HG02885 (cell line): ENCODE results near the gene LDLRAD4.
"Not testable (repeated sequence)": the region's sequence is repeated elsewhere in the genome, so short reads cannot be mapped to it uniquely, and the experiment has no call there.

ENCODE experiments used
- ATAC-seq: cut with Tn5 transposase; IDR thresholded peaks from one replicate; pipeline ENCODE4 v1.9.1; 2021; ENCODE audit warnings: mild to moderate bottlenecking; ENCODE audit not compliant: unreplicated experiment, poor library complexity

Gene LDLRAD4

DNA sequence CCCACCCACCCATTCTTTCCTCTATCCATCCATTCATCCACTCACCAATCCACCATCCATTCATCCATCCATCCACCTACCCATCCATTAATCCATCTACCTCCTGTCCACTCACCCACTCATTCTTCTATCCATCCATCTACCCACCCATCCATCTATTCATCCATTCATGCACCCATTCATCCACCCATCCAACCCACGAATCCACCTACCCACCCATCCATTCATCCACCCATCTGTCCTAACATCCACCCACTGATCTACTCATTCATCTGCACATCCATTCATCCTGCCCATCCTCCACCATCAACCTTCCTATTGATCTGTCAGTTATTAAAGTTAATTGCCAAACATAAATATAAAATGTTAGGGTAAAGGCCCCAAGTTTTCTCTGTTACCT lies 25.6 kb downstream of the LDLRAD4 start:
- ATAC-seq, result no peak

DNA sequence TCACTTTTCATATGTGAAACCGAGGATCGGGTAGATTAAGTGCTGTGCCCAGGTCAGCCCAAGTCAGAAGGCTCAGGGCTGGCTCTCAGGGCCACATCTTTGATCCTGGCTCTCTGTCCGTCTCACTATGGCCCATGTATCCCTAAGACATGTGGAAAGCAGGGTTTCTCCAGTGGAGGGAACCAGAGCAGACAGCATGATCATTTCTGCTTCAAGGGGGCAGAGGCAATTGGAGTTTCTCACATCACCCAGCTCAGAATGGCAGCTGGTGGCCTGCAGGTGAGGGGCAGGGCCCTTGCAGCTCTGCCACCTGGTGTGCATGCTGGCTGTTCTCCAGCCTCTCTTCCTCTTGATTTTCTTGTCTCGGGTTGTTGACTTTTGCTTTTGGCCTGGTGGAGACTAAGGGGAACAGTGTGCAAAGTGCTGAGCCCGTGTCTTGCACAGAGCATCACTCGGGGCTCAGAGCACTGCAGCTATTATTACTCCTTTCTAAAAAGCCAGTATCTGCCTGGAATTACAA lies 27.0 kb downstream of the LDLRAD4 start:
- no peak for ATAC-seq

DNA sequence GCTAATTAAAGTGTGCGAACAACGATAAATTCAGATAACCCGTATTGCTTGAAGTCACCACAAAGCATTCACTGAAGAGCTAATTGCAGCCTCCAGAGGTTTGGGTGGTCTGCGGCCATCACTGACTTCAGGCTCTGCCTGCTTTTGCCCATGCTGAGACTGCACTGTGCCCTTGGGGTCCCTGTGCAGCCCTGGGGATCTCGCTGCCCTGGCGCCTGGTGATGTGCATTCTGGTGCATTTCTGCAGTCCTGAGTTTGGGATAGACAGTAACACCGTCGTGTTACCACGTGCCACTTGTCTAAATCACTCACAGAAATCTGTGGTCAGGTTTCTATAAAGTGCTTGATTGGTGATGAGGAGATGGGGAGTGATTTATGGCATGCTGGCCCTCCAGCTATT lies 27.6 kb downstream of the LDLRAD4 start:
- ATAC-seq, result no peak

DNA sequence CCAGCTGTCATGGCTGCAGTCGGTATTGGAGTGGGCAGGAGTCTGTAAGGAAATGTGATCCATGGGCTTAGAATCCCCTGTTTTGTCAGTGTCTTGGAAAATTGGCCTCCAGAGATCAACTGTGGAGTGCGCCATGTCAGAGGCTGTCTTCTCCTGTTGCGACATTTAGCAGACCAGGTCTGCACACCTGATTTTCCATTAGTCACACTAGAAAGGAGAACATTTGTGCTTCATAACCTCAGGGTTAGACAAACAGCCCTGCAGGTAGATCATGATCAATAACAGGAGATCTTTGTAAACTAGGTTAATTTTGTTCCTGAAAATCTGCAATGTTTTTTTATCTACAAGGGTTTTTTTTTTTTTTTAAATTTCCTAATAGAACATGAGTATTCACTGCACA lies 28.0 kb downstream of the LDLRAD4 start:
- ATAC-seq, result no peak

DNA sequence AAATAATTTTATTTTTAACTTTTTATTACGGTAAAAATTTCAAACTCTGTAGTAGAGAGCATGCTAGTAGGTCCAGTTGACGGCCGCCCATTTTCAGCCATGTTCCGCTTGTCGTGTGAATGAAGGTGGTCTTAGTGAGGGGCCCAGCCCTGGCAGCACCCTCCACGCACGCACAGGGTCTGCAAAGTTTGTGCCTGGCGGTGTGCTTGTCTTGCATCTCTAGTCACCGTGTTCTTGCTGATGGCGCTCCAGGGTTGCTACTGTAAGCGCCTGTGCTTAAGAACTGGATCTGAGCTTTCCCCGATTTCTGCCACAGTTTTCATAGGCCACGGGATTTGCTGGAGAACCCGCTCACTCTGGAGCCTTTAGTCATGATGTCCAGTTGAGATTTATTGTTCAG lies 28.9 kb downstream of the LDLRAD4 start:
- no peak for ATAC-seq

DNA sequence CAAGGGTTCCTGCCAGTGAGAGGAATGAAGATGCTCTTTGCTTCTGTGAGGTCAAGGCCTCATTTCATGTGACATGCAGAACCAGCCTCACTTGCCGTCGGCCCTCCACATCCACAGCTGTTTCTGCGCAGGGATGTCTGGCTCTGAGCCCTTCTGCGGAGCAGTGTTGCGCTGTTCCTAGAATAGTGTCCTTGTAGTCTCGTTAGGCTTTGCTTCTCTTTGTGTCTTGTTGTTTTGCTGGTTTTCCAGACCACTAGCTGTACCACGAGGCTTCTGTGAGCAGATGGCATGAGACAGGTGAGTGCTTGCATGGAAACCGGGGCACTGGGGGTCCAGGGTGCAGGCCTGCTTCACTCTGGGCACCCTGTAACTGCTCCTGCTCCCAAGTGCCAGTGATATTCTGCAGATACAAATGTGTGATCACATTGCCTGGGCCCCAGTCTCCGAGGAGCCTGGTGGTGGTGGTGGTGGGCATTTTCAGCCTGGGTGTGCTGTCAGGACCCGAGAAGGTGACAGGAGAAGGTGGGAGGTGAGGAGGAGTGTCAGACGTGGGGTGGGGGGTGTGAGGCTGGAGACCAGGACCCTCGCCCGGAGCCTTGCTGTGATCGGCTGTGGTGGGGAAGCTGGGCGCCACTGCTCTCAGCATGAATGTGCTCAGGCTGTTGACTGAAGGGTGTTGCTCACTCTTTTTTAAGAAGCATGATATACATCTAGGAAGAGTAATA lies 34.3 kb downstream of the LDLRAD4 start:
- no peak for ATAC-seq

DNA sequence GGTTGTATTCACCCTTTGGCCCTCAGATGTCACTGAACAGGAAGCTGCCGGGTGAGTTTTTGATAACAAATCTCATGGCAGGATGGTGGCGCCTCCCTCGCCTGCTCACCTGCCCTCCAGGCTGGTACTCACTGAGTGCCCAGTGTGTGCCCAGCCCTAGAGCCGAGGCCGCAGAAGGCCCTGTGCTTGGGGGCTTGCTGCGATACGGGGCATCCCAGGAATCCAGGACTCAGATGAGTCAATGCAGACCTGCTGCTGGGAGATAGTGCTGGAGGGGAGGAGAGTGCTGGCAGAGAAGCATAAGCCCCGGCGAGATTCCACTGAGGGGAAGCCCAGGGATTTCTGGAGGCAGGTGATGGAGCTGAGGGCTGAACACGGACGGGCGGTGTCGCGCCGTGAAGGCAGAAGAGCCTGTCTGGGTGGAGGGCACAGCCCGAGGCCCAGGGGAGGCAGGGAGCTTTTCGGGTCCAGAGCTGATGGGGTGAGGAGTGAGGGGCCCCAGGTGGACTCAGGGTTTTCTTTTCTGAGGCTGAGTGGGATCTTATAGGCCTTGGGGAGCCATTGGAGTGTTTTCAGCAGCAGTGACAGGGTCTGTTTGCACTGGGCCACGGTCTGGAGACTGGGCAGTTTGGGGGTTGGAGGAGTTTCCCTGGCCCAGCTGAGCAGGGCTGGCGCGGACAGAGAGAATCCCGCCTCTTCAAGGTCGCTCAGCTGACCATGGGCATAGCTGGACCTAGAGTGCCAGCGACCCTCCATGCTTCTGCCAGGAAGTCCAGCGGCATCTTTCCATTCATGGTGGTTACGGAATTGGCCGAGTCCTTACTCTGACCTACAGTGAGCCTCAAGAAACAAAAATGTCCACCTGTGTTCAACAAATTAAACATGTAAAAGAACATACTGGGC lies 35.5 kb downstream of the LDLRAD4 start:
- ATAC-seq, result no peak

DNA sequence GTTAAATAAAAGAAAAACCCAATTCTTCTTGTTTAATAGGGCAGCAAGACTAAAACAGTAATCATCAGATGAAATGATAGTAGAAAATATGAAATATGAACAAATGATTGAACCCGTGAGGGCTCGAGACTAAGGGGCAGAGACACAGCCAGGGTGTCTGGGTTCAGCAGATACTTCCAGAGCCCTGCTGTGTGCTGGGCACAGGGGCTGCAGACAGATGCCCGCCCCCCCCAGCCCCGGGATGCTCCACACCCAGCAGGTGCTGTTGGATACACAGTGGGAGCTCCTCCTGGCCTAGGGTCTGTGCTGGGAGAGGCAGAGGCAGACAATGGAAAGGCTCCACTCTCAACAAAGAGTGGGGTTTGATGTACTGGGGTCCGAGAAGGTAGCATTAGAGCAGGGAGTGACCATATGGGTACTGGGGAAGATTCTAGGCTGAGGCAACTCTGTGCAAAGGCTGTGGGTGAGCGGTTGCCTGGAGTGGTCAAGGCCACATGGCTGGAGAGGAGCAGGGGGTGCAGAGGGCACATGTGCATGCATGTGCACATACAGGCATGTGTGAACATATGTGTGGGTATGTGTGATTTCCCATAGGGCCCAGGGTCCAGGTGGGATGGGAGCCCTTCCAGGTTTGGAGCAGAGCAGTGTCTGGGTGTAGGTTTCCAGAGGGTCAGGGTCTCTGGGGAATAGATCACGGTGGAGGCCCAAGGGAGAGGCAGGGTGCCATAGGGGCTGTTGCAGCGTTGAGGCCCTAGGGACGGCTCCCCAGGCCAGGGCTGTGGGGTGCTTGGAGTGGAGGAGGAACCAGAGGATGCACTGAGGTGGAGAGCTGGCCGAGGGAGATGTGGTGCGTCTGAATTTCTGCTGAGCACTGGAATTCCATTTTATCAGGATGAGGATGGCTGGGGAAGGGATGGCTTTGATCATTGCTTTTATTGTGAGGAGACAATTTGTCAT lies 36.7 kb downstream of the LDLRAD4 start:
- no peak for ATAC-seq

DNA sequence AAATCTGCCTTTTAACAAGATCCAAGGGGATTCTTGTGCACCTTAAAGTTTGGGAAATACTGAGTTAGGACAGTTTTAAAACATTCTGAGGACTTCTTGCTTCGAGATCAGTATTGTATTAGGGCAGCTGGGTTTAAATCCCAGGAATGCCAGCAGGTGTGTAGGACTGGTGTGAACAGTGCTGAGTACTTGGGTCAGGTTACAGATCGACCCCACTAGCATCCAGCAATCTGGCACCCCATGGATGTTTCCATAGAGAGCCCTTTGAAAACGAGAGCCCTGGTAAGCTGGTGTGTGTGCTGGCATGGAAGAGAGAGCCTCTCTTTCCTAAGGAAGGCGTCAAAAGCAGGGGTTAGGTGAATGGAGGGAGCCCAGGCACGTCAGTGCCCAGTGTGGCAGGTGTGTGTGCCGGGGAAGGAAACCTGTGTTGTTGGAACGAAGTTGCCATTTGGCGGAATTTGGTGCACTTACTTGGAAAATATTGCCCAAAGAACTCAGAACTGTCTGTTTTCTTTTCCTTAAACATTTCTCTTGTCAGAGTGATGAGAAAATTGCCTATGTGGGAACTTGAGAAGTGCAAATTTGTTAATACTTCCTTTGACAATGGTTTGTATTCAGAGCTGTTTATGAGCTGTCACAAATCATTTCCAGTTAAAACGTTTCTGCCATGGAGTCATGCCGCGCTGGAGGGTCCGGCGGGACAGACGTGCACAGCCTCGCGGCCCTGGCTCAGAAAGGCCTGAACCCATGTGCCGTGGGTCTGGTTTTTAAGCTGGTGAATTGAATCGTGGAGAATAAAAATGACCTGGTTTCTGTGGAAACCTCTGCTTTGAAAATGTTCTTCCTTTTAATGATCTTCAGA lies 38.1 kb downstream of the LDLRAD4 start:
- ATAC-seq, result no peak

DNA sequence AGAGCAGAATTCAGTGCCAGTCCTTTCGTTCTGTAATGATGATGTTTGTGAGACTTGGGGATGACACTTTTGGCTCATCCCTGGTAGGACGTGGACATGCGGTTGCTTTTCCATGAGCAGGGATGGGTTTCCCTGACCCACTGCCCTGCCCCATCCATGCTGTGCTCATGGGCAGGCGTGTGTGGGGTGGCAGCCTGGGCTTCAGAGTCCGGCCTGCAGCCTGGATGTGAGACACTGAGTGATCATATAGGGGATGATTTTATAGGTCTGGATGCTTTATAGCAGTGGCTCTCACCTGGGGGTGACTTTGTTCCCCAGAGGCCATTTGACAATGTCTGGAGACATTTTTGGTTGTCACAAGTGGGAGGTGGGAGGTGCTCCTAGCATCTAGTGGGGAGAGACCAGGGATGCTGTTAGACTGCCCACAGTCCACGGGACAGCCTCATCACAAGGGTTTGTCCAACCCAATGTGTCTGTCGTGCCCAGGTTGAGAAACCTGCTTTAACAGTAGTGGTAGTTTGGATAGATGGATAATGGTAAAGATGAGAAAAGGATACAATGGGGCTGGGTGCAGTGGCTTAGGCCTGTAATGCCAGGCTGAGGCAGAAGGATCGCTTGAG lies 38.9 kb downstream of the LDLRAD4 start:
- ATAC-seq, result no peak

DNA sequence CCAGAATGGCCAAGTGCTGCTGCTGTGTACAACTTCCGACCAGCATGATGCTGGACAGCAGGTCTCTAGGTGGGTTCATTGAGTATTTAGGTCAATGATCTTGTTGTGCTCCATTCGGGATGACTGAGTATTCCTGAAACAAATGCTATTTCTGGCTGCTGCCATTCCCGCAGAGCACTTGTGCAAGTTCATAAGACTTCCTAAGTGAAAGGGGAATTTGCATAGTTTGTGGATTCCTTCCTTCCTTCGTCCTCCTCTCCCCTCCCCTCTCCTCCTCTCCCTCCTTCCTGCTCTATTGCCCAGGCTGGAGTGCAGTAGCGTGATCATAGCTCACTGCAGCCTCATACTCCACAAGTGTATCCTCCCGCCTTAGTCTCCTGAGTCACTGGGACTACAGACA lies 40.4 kb downstream of the LDLRAD4 start:
- no peak for ATAC-seq

DNA sequence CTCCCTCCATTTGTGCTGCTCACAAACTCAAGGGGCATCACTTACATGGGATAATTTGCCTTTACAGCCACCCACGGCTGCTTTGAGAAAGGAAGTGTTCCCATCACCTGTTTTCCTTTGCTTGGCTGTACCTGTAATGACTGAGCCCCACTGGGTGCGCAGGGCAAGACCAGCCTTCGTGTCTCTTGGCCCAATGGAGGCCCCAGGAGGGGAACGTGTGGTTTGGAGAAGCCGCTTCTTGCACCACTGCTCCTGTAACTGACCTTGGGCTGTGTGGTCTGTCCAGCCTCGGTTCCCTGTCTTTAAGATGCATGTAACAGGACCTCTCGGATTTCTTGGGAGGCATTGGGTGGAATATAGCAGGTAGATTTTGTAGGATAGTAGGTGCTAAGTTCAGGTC lies 41.1 kb downstream of the LDLRAD4 start:
- no peak for ATAC-seq

DNA sequence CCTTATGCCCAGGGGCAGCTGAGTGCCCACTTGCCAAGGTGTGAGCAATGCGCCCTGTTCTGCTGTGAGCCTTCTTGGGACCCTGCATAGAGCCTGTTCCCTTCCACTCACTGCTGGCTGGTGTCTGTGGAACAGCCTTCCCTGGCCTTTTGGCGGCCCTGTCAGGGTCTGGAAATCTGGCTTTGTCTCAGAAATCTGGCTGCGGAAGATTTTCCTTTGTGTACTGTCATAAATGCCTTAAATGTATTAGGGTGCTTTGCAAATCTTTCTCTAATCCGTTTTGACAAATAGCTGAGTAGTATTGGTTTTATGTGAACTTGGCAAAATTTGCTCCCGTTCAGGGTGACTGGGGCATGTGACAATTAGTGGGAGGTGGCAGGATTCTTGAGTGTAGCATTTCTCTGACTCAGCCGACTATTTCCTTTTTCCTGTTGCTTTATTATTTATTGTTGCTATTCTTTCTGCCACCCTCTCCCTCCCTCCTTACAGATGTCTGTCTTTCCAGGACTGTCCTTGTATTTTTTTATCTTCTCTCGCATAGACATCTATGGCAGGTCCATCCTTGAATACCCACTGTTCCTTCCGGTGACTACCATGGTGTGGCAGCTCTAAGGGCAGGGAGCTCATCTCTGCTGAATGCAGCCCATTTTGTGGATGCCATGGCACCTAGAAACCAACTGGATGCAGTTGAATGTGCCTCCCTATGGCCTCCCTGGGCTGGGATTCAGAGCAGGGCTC lies 41.8 kb downstream of the LDLRAD4 start:
- no peak for ATAC-seq

DNA sequence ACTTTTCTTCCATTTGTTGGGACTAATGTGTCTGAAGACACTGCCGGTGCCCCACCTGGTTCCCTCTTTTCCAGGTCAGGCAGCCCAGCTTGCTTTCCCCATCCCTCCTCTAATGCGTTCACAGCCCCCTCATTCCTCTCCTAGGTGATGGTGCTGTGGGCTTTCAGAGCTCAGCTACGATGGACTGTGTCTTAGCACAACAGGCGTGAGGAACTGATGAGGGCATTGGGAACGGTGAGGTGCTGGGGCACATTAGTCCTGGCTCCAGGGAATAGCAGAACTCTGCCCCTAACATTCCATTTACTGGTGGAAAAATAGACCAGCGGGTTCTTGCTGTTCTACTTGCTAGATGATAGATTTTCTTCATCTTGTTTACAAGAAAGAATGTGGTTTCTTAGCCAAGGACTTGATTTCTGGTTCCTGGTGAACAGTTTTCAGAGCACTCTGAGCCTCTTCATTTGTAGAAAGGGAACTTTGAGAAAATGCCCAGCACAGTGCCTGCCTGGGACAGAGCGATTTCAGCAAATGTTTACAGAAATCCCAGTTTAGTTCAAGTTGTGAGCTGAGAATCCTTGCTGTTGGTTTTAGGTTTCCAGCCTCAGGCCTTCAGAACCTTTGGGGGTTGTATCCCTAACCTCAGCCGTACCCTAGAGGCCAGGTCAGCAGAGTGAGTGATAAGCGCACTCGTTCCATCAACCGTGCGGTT lies 42.5 kb downstream of the LDLRAD4 start:
- no peak for ATAC-seq

DNA sequence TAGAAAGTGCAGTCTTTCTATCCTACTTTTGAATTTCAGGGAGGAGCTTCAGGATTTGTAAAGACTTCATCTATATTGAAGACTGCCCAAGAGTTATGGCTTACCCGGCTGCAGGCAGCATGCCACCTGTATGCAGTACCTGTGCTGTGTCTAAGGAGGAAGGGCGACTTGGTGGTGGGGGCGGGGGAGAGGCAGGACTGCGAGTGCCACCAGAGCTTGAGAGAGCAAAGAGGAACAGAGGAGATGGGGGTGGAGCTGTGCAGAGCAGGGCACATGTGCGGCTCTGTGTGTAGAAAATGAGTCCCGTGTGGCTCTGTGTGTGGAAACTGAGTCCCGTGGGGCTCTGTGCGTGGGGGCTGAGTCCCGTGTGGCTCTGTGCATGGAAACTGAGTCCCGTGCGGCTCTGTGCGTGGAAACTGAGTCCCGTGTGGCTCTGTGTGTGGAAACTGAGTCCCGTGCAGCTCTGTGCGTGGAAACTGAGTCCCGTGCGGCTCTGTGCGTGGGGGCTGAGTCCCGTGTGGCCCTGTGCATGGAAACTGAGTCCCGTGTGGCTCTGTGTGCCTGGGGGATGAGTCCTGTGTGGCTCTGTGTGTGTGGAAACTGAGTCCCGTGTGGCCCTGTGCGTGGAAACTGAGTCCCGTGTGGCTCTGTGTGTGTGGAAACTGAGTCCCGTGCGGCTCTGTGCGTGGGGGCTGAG lies 43.2 kb downstream of the LDLRAD4 start:
- ATAC-seq, result no peak

DNA sequence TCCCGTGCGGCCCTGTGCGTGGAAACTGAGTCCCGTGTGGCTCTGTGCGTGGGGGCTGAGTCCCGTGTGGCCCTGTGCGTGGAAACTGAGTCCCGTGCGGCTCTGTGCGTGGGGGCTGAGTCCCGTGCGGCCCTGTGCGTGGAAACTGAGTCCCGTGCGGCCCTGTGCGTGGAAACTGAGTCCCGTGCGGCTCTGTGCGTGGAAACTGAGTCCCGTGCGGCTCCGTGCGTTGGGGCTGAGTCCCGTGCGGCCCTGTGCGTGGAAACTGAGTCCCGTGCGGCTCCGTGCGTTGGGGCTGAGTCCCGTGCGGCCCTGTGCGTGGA lies 43.8 kb downstream of the LDLRAD4 start:
- not testable (repeated sequence) for ATAC-seq
